Measurements from ENCODE around the gene NPHS2. TPM values are rescaled to one million over a fixed set of nuclear protein-coding genes. Genes with fewer than 3 reads are reported as not detected.
"Not testable (repeated sequence)": the region's sequence is repeated elsewhere in the genome, so short reads cannot be mapped to it uniquely, and the experiment has no call there.

Gene NPHS2
- total RNA-seq, 1 donor from 2014 or later: not detected

- Mint-ChIP-seq H3K9me3 (peaks cover 2% of the 10 kb centered on the region), H3K27ac (peak overlapping the region; percentile 77), H3K36me3 (no peaks in the 10 kb centered on the region), H3K27me3 (ENCODE audit: low read depth) (no peaks in the 10 kb centered on the region), H3K4me1 (peaks cover 29% of the 10 kb centered on the region), H3K4me3 (no peak overlapping the region)
- no peak for DNase-seq (ENCODE audit: low spot score in 2 of 2, unreplicated experiment in 2 of 2)
- TF ChIP-seq CTCF (IDR thresholded peaks at IDR 0.05; ENCODE audit: unreplicated experiment): no peak
Measured at GRCh38 chr1:179545321-179545720, 30.4 kb downstream of the NPHS2 start.

- no peak for TF ChIP-seq CTCF (IDR thresholded peaks at IDR 0.05; ENCODE audit: unreplicated experiment)
- no peak for DNase-seq (ENCODE audit: low spot score in 2 of 2, unreplicated experiment in 2 of 2)
- Mint-ChIP-seq H3K27ac (no peak overlapping the region), H3K4me1 (peaks cover 19% of the 10 kb centered on the region), H3K27me3 (ENCODE audit: low read depth) (peaks cover 2% of the 10 kb centered on the region), H3K4me3 (no peak overlapping the region), H3K9me3 (peaks cover 31% of the 10 kb centered on the region), H3K36me3 (peaks cover 3% of the 10 kb centered on the region)
Measured at GRCh38 chr1:179541774-179542173, 34.0 kb downstream of the NPHS2 start.

GRCh38 chr1:179530352-179530751 lies 45.4 kb downstream of the NPHS2 start:
- H3K4me3 Mint-ChIP-seq: no peak overlapping the region
- no peak overlapping the region for H3K27ac Mint-ChIP-seq
- H3K27me3 Mint-ChIP-seq (ENCODE audit: low read depth): no peaks in the 10 kb centered on the region
- H3K9me3 Mint-ChIP-seq: peaks cover 6% of the 10 kb centered on the region
- no peaks in the 10 kb centered on the region for H3K4me1 Mint-ChIP-seq
- TF ChIP-seq CTCF (IDR thresholded peaks at IDR 0.05; ENCODE audit: unreplicated experiment): no peak
- no peaks in the 10 kb centered on the region for H3K36me3 Mint-ChIP-seq
- no peak for DNase-seq (ENCODE audit: low spot score in 2 of 2, unreplicated experiment in 2 of 2)

GRCh38 chr1:179529482-179530195 lies 46.1 kb downstream of the NPHS2 start:
- Mint-ChIP-seq H3K27ac (no peak overlapping the region), H3K36me3 (no peaks in the 10 kb centered on the region)

GRCh38 chr1:179518544-179518943 lies 57.2 kb downstream of the NPHS2 start:
- peaks cover 23% of the 10 kb centered on the region for H3K27me3 Mint-ChIP-seq (ENCODE audit: low read depth)
- H3K4me1 Mint-ChIP-seq; H3K36me3 Mint-ChIP-seq; H3K27ac Mint-ChIP-seq; H3K4me3 Mint-ChIP-seq; DNase-seq (ENCODE audit: low spot score in 2 of 2, unreplicated experiment in 2 of 2): not testable (repeated sequence)
- peaks cover 21% of the 10 kb centered on the region for H3K9me3 Mint-ChIP-seq

More at GRCh38 chr1:179529482-179530195, 46.1 kb downstream of the NPHS2 start:
- no peak for DNase-seq (ENCODE audit: low spot score in 2 of 2, unreplicated experiment in 2 of 2)
- Mint-ChIP-seq H3K4me3 (no peak overlapping the region), H3K27me3 (ENCODE audit: low read depth) (peaks cover 4% of the 10 kb centered on the region), H3K9me3 (peaks cover 2% of the 10 kb centered on the region), H3K4me1 (no peaks in the 10 kb centered on the region)
- TF ChIP-seq CTCF (IDR thresholded peaks at IDR 0.05; ENCODE audit: unreplicated experiment): no peak

GRCh38 chr1:179516976-179517705 lies 58.6 kb downstream of the NPHS2 start:
- H3K36me3 Mint-ChIP-seq: no peaks in the 10 kb centered on the region
- H3K4me3 Mint-ChIP-seq: no peak overlapping the region
- no peak for TF ChIP-seq CTCF (IDR thresholded peaks at IDR 0.05; ENCODE audit: unreplicated experiment)
- no peak overlapping the region for H3K27ac Mint-ChIP-seq
- H3K27me3 Mint-ChIP-seq (ENCODE audit: low read depth): peaks cover 25% of the 10 kb centered on the region
- no peaks in the 10 kb centered on the region for H3K4me1 Mint-ChIP-seq
- no peak for DNase-seq (ENCODE audit: low spot score in 2 of 2, unreplicated experiment in 2 of 2)
- H3K9me3 Mint-ChIP-seq: peaks cover 34% of the 10 kb centered on the region

All from mesothelial cell of epicardium (in vitro differentiated cells).